ENCODE results near the gene GPR149. TPM values are rescaled to one million over a fixed set of nuclear protein-coding genes. Genes with fewer than 3 reads are reported as not detected.

GPR149 gene
- polyA plus RNA-seq, 3 donors, result not detected

GRCh38 chr3:154349223-154349622 lies 80.8 kb downstream of the GPR149 start:
- Mint-ChIP-seq H3K9me3 (peaks cover 0 to 6% (median 0%) of the 10 kb centered on the region in 7 donors), H3K27me3 (ENCODE audit: low read depth in 3 of 3) (peaks cover 3 to 10% (median 6%) of the 10 kb centered on the region in 3 donors), H3K27ac (no peak overlapping the region), H3K4me3 (no peak overlapping the region), H3K4me1 (no peaks in the 10 kb centered on the region), H3K36me3 (no peaks in the 10 kb centered on the region)
- no peak for DNase-seq
- no peaks in the 10 kb centered on the region for H3K36me3 ChIP-seq (replicated peaks in 1 of 2; ENCODE audit: control insufficient read depth in 1 of 2, insufficient read depth in 2 of 2, low read length in 2 of 2)
- TF ChIP-seq, protein P1, sequence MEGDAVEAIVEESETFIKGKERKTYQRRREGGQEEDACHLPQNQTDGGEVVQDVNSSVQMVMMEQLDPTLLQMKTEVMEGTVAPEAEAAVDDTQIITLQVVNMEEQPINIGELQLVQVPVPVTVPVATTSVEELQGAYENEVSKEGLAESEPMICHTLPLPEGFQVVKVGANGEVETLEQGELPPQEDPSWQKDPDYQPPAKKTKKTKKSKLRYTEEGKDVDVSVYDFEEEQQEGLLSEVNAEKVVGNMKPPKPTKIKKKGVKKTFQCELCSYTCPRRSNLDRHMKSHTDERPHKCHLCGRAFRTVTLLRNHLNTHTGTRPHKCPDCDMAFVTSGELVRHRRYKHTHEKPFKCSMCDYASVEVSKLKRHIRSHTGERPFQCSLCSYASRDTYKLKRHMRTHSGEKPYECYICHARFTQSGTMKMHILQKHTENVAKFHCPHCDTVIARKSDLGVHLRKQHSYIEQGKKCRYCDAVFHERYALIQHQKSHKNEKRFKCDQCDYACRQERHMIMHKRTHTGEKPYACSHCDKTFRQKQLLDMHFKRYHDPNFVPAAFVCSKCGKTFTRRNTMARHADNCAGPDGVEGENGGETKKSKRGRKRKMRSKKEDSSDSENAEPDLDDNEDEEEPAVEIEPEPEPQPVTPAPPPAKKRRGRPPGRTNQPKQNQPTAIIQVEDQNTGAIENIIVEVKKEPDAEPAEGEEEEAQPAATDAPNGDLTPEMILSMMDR (IDR thresholded peaks at IDR 0.05), result no peak
- intact Hi-C loops (cut with micrococcal nuclease), result no loop called here
- H2AFZ ChIP-seq (ENCODE audit: insufficient read depth, low read depth, low read length, poor library complexity, severe bottlenecking), result no peak overlapping the region
- no peaks in the 10 kb centered on the region for H3K79me2 ChIP-seq (ENCODE audit: insufficient read depth, low read length)
- H3K4me3 ChIP-seq (replicated peaks in 1 of 3; ENCODE audit: low read depth in 2 of 3, low read length in 3 of 3), result no peak overlapping the region
- no peaks in the 10 kb centered on the region for H3K4me1 ChIP-seq (ENCODE audit: control insufficient read depth in 1 of 2, insufficient read depth in 2 of 2, low read length in 2 of 2)
- H3K9me3 ChIP-seq (replicated peaks in 1 of 2; ENCODE audit: control insufficient read depth in 1 of 2, insufficient read depth in 1 of 2, low read length in 2 of 2), result no peaks in the 10 kb centered on the region
- no peak overlapping the region for H3K27ac ChIP-seq (ENCODE audit: low read depth in 1 of 2, low read length in 2 of 2)
- peaks cover 0 to 5% of the 10 kb centered on the region in 2 donors for H3K27me3 ChIP-seq (ENCODE audit: control insufficient read depth in 2 of 2, insufficient read depth in 2 of 2, low read length in 2 of 2)
- H3K9ac ChIP-seq (ENCODE audit: insufficient read depth, low read length, poor library complexity, severe bottlenecking), result no peak overlapping the region
- no CpG with 5 or more reads among the region's 2 CpGs for WGBS (ENCODE audit: insufficient coverage)
- no peak overlapping the region for H3K4me2 ChIP-seq (replicated peaks; ENCODE audit: extremely low read depth, low read length, poor library complexity, severe bottlenecking)
- no peaks in the 10 kb centered on the region for H4K20me1 ChIP-seq (ENCODE audit: insufficient read depth, low read length)

DNA sequence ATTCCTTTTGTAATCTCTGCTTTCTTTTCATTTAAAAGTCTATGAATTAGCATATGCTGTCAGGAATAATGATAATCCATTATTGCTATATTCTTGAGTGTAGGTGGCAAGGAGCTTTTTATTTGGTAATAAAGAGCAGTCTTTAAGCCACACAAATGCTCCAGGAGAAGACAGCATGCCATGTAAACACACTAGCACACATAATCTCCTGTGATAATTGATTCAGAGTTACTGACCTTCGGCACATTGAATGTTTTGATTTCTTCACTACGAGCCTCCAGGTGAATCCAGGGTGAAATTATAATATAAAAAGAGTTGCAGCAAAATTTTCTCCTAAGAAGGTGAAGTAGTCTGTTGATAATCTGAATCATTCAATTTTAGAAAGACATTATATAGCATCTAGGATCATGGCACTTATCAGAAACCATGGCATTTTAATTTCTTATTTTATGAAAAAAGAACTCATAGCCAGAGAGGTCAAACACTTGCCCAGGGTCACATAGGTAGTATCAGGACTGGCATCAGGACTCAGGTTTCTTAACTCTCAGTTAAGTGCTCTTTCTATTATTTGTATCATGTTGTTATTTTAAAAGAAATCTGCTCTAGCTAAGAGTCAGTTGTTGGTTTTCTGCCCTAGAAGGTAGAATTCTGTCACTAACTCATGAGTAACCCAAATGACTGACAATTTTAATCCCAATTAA lies 84.4 kb downstream of the GPR149 start:
- H3K79me2 ChIP-seq (ENCODE audit: insufficient read depth, low read length), result no peaks in the 10 kb centered on the region
- no peak overlapping the region for H3K27ac ChIP-seq (ENCODE audit: low read depth in 1 of 2, low read length in 2 of 2)
- no peak overlapping the region for H3K27ac Mint-ChIP-seq
- TF ChIP-seq, protein P1 (IDR thresholded peaks at IDR 0.05), result no peak
- H3K4me1 ChIP-seq (ENCODE audit: control insufficient read depth in 1 of 2, insufficient read depth in 2 of 2, low read length in 2 of 2), result no peaks in the 10 kb centered on the region
- no CpG with 5 or more reads among the region's 2 CpGs for WGBS (ENCODE audit: insufficient coverage)
- peaks cover 2 to 14% (median 5%) of the 10 kb centered on the region in 3 donors for H3K27me3 Mint-ChIP-seq (ENCODE audit: low read depth in 3 of 3)
- DNase-seq, result no peak
- H3K4me1 Mint-ChIP-seq, result no peaks in the 10 kb centered on the region
- H3K27me3 ChIP-seq (ENCODE audit: control insufficient read depth in 2 of 2, insufficient read depth in 2 of 2, low read length in 2 of 2), result peaks cover 0 to 5% of the 10 kb centered on the region in 2 donors
- H4K20me1 ChIP-seq (ENCODE audit: insufficient read depth, low read length), result no peaks in the 10 kb centered on the region
- intact Hi-C loops (cut with micrococcal nuclease), result no loop called here
- H3K4me3 ChIP-seq (replicated peaks in 1 of 3; ENCODE audit: low read depth in 2 of 3, low read length in 3 of 3), result no peak overlapping the region
- peaks cover 0 to 3% (median 0%) of the 10 kb centered on the region in 7 donors for H3K9me3 Mint-ChIP-seq
- no peak overlapping the region for H3K9ac ChIP-seq (ENCODE audit: insufficient read depth, low read length, poor library complexity, severe bottlenecking)
- H2AFZ ChIP-seq (ENCODE audit: insufficient read depth, low read depth, low read length, poor library complexity, severe bottlenecking), result no peak overlapping the region
- no peaks in the 10 kb centered on the region for H3K36me3 Mint-ChIP-seq
- H3K9me3 ChIP-seq (replicated peaks in 1 of 2; ENCODE audit: control insufficient read depth in 1 of 2, insufficient read depth in 1 of 2, low read length in 2 of 2), result no peaks in the 10 kb centered on the region
- no peak overlapping the region for H3K4me2 ChIP-seq (replicated peaks; ENCODE audit: extremely low read depth, low read length, poor library complexity, severe bottlenecking)
- no peak overlapping the region for H3K4me3 Mint-ChIP-seq
- no peaks in the 10 kb centered on the region for H3K36me3 ChIP-seq (replicated peaks in 1 of 2; ENCODE audit: control insufficient read depth in 1 of 2, insufficient read depth in 2 of 2, low read length in 2 of 2)

All from CD14-positive monocyte (primary cell).